HG03378 (cell line): ENCODE results near the gene ZNF235.
"Not testable (repeated sequence)": the region's sequence is repeated elsewhere in the genome, so short reads cannot be mapped to it uniquely, and the experiment has no call there.

Experiments
- ATAC-seq: cut with Tn5 transposase; IDR thresholded peaks from one replicate; pipeline ENCODE4 v1.9.1; 2021; ENCODE audit warnings: mild to moderate bottlenecking, moderate library complexity; ENCODE audit not compliant: unreplicated experiment

Gene ZNF235

GRCh38 chr19:44258136-44258535, 46.7 kb downstream of the ZNF235 start:
- ATAC-seq, result no peak

GRCh38 chr19:44255705-44256411, 49.0 kb downstream of the ZNF235 start:
- ATAC-seq, result no peak

DNA sequence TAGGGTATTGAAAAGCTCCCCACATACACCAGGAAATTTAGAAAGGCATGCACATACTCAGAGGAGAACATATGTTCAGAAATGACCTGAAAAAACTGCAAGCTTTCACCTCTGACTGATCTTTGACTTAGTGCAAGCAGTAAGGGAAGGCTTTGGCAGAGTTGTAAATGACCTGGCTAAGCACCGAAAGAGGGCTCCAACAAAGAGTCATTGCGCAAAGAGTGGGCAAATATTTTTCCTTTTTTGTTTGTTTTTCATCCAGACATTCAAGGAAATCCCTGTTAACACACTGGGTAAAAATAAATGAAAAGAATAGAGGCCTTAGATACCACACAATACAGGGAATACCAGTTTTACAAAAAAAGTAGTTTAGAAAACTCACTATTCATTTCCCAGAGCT, 50.3 kb downstream of the ZNF235 start:
- ATAC-seq, result no peak

GRCh38 chr19:44253392-44253791, 51.4 kb downstream of the ZNF235 start:
- ATAC-seq, result not testable (repeated sequence)

- not testable (repeated sequence) for ATAC-seq
Measured at GRCh38 chr19:44252332-44252731, 52.5 kb downstream of the ZNF235 start.

- no peak for ATAC-seq
Measured at GRCh38 chr19:44236384-44236783, 68.4 kb downstream of the ZNF235 start.
